ENCODE measurements around the gene NAA20. TPM values are rescaled to one million over a fixed set of nuclear protein-coding genes. Genes with fewer than 3 reads are reported as not detected.

The NAA20 gene
- polyA plus RNA-seq, 1 donor (not counting 4 experiments of a cell fraction or from before 2014, with no cell fraction given): 204 TPM

GRCh38 chr20:19970256-19970765 is 46.9 kb upstream of the NAA20 start:
- TF ChIP-seq EZH2 (IDR thresholded peaks at IDR 0.05; ENCODE audit: low read length) (no peak), CTCF (optimal IDR thresholded peaks at IDR 0.05 in 1 of 3, IDR thresholded peaks at IDR 0.05 in 1 of 3, conservative IDR thresholded peaks at IDR 0.05 in 1 of 3; ENCODE audit: extremely low read depth in 1 of 3, insufficient read depth in 2 of 3, low read length in 3 of 3) (no peak)
- peaks cover 28% of the 10 kb centered on the region for H3K4me1 ChIP-seq (ENCODE audit: control insufficient read depth, extremely low read depth, insufficient read depth, low read length)

GRCh38 chr20:19971116-19971515 is 46.0 kb upstream of the NAA20 start:
- Histone ChIP-seq H3K36me3 (ENCODE audit: control insufficient read depth in 2 of 2, extremely low read depth in 1 of 2, insufficient read depth in 2 of 2, low read length in 2 of 2) (peaks cover 4 to 11% of the 10 kb centered on the region in 2 experiments), H3K4me1 (ENCODE audit: control insufficient read depth, extremely low read depth, insufficient read depth, low read length) (peaks cover 28% of the 10 kb centered on the region), H3K9ac (ENCODE audit: control insufficient read depth, extremely low read depth, insufficient read depth, low read length) (no peak overlapping the region), H3K4me3 (ENCODE audit: control insufficient read depth in 2 of 3, extremely low read depth in 1 of 3, insufficient read depth in 2 of 3, low read depth in 1 of 3, low read length in 3 of 3) (no peak overlapping the region), H3K4me2 (ENCODE audit: control insufficient read depth, extremely low read depth, insufficient read depth, low read depth, low read length) (no peak overlapping the region), H3K79me2 (ENCODE audit: control insufficient read depth, insufficient read depth, low read length) (peaks cover 10% of the 10 kb centered on the region), H2AFZ (ENCODE audit: control insufficient read depth, low read length) (no peak overlapping the region), H3K9me1 (ENCODE audit: control insufficient read depth, extremely low read depth, insufficient read depth, low read length) (no peaks in the 10 kb centered on the region), H3K9me3 (ENCODE audit: control insufficient read depth, low read depth, low read length) (no peaks in the 10 kb centered on the region), H4K20me1 (ENCODE audit: control insufficient read depth, extremely low read depth, insufficient read depth, low read length) (no peaks in the 10 kb centered on the region), H3K27ac (ENCODE audit: control insufficient read depth, insufficient read depth, low read length) (no peak overlapping the region), H3K27me3 (ENCODE audit: control insufficient read depth, extremely low read depth, insufficient read depth, low read length) (no peaks in the 10 kb centered on the region)
- DNase-seq (ENCODE audit: low read depth, low spot score) (no peak), FAIRE-seq (no peak)
- no peak for TF ChIP-seq EZH2 (IDR thresholded peaks at IDR 0.05; ENCODE audit: low read length)
- no peak for TF ChIP-seq CTCF (optimal IDR thresholded peaks at IDR 0.05 in 1 of 3, IDR thresholded peaks at IDR 0.05 in 1 of 3, conservative IDR thresholded peaks at IDR 0.05 in 1 of 3; ENCODE audit: extremely low read depth in 1 of 3, insufficient read depth in 2 of 3, low read length in 3 of 3)
- dilution Hi-C loops (cut with MboI; ENCODE audit: extremely low pct_ligation_motif_present, low sequenced_read_pairs): no loop called here

More at GRCh38 chr20:19970256-19970765, 46.9 kb upstream of the NAA20 start:
- peaks cover 4 to 6% of the 10 kb centered on the region in 2 experiments for H3K36me3 ChIP-seq (ENCODE audit: control insufficient read depth in 2 of 2, extremely low read depth in 1 of 2, insufficient read depth in 2 of 2, low read length in 2 of 2)
- H4K20me1 ChIP-seq (ENCODE audit: control insufficient read depth, extremely low read depth, insufficient read depth, low read length): no peaks in the 10 kb centered on the region
- FAIRE-seq (no peak), DNase-seq (ENCODE audit: low read depth, low spot score) (no peak)
- no peak overlapping the region for H3K4me2 ChIP-seq (ENCODE audit: control insufficient read depth, extremely low read depth, insufficient read depth, low read depth, low read length)
- H3K79me2 ChIP-seq (ENCODE audit: control insufficient read depth, insufficient read depth, low read length): peaks cover 2% of the 10 kb centered on the region
- no peak overlapping the region for H3K9ac ChIP-seq (ENCODE audit: control insufficient read depth, extremely low read depth, insufficient read depth, low read length)
- dilution Hi-C loops (cut with MboI; ENCODE audit: extremely low pct_ligation_motif_present, low sequenced_read_pairs): no loop called here
- no peaks in the 10 kb centered on the region for H3K27me3 ChIP-seq (ENCODE audit: control insufficient read depth, extremely low read depth, insufficient read depth, low read length)
- H3K9me3 ChIP-seq (ENCODE audit: control insufficient read depth, low read depth, low read length): no peaks in the 10 kb centered on the region
- H2AFZ ChIP-seq (ENCODE audit: control insufficient read depth, low read length): no peak overlapping the region
- H3K9me1 ChIP-seq (ENCODE audit: control insufficient read depth, extremely low read depth, insufficient read depth, low read length): no peaks in the 10 kb centered on the region
- no peak overlapping the region for H3K4me3 ChIP-seq (ENCODE audit: control insufficient read depth in 2 of 3, extremely low read depth in 1 of 3, insufficient read depth in 2 of 3, low read depth in 1 of 3, low read length in 3 of 3)
- H3K27ac ChIP-seq (ENCODE audit: control insufficient read depth, insufficient read depth, low read length): no peak overlapping the region
